Neural cell (in vitro differentiated cells): Measurements from ENCODE around the gene MAGED2.

Experiments used
- POLR2AphosphoS5 ChIP-seq: IDR thresholded peaks from 2 replicates; pipeline ENCODE4 v1.6.1; 2012
- TF ChIP-seq, protein P1 (sequence below): fragments of 450-650 bp; IDR thresholded peaks from 2 replicates; pipeline ENCODE4 v1.5.1; 2014; ENCODE audit warnings: antibody characterized with exemption, mild to moderate bottlenecking, moderate library complexity; ENCODE audit not compliant: poor library complexity, severe bottlenecking

DNA sequence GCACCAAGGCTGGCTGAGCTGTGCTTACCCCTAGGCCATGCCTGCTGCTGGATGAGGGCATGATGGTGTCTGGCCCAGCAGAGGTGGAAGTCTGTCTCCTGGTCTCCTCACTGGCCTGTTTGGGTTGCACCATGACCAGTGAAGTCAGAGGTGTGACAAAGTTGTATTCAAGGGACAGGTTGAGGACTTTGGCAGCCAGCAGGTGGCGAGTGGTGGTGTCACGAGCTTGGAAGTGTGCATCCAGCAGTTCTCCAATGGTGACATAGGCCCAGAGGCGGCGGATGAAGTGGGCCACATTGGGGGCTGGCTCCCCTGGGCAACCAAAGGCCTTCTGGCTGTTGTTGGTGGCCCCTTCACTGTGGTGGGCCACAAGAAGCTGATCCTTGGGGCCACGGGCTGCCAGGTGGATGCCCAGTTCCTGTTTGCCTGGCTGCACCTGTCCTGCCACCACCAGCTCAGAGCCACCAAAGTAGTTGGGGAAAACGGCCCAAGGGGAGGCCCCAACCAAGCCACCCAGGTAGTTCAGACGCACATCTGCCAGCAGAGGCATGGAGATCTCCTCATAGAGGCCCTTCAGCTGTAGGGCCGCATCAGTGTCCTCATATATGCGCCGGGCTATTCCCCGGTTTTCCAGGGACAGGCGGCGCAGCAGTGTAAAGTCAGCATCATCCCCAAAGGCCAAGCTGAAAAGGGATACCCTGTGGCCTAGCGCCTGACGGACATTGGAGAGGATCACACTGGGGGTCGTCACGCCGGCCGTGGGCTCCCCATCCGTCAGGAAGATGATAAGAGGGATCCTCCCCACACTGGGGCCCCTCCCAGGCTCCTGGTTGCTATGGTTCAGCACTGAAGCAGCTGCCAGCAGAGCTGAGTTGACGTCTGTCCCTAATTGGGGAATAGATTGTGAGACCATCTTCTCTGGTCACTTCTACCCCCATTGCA lies 49.2 kb upstream of the MAGED2 start:
- TF ChIP-seq, protein P1, sequence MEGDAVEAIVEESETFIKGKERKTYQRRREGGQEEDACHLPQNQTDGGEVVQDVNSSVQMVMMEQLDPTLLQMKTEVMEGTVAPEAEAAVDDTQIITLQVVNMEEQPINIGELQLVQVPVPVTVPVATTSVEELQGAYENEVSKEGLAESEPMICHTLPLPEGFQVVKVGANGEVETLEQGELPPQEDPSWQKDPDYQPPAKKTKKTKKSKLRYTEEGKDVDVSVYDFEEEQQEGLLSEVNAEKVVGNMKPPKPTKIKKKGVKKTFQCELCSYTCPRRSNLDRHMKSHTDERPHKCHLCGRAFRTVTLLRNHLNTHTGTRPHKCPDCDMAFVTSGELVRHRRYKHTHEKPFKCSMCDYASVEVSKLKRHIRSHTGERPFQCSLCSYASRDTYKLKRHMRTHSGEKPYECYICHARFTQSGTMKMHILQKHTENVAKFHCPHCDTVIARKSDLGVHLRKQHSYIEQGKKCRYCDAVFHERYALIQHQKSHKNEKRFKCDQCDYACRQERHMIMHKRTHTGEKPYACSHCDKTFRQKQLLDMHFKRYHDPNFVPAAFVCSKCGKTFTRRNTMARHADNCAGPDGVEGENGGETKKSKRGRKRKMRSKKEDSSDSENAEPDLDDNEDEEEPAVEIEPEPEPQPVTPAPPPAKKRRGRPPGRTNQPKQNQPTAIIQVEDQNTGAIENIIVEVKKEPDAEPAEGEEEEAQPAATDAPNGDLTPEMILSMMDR = no peak
- no peak for TF ChIP-seq POLR2AphosphoS5
